Measurements from ENCODE around the gene CACNB4. TPM values are rescaled to one million over a fixed set of nuclear protein-coding genes. Genes with fewer than 3 reads are reported as not detected.

Gene CACNB4
- total RNA-seq, 1 experiment from 2014 or later: 2.0 TPM

DNA sequence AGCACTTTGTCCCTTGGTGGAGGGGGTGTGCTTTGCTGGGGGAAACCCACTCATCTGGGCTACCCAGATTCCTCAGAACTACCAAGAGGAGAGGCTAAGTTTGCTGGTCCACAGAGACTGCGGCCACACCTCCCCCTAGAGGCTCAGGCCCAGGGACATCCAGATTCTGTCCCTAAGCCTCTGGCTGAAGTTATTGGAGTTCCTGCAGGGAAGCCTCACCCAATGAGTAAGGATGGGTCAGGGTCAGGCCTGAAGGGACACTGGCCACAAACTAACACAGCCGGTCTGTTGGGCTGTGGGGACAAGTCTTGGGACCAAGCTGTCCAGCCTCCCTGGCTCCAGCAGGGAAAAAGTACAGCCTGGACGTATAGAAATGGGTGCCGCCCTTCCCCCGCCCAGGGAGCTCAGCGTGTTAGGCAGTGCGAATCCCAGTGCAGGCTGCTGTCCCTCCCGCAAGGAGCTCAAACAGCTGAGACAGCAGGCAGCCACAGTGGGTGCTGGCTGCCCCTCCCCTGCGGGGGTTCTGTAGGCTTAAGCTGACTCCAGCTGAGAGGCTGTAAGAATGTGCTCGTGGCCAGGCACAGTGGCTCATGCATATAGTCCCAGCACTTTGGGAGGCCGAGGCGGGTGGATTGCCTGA is 183.7 kb downstream of the CACNB4 start:
- H3K36me3 ChIP-seq (ENCODE audit: control insufficient read depth in 1 of 2, insufficient read depth in 2 of 2, low read length in 2 of 2): no peaks in the 10 kb centered on the region
- no peaks in the 10 kb centered on the region for H3K9me3 ChIP-seq (ENCODE audit: control insufficient read depth in 1 of 2, insufficient read depth in 1 of 2, low read depth in 1 of 2, low read length in 2 of 2)
- DNase-seq (ENCODE audit: low read depth, low spot score) (no peak), ATAC-seq (no peak)
- no TSS peak for BruUV-seq (replicated peaks)
- CTCF ChIA-PET: no interaction called here
- H3K4me3 ChIP-seq (replicated peaks in 1 of 2; ENCODE audit: low read depth in 1 of 2, low read length in 2 of 2): no peak overlapping the region
- H3K9me2 ChIP-seq (ENCODE audit: insufficient read depth): no peaks in the 10 kb centered on the region
- no peaks in the 10 kb centered on the region for H3K4me1 ChIP-seq (ENCODE audit: control insufficient read depth in 1 of 2, insufficient read depth in 2 of 2, low read length in 2 of 2)
- no peak overlapping the region for H3K9ac ChIP-seq (ENCODE audit: low read length)
- RAD21 ChIA-PET (ENCODE audit: low non-redundant PET in 1 of 2, low total read pairs in 2 of 2, uncharacterized antibody in 2 of 2, unreplicated experiment in 2 of 2): no interaction called here
- no peak overlapping the region for H3K4me2 ChIP-seq (ENCODE audit: low read length)
- no peak overlapping the region for H2AFZ ChIP-seq (ENCODE audit: low read depth, low read length, poor library complexity, severe bottlenecking)
- no peaks in the 10 kb centered on the region for H3K27me3 ChIP-seq (ENCODE audit: insufficient read depth, low read length)
- POLR2A ChIA-PET: no interaction called here
- TF ChIP-seq ELF1 (IDR thresholded peaks at IDR 0.05; ENCODE audit: borderline replicate concordance, low read depth) (no peak), FOSL1 (IDR thresholded peaks at IDR 0.05; ENCODE audit: low read depth) (no peak), YY1 (IDR thresholded peaks at IDR 0.05; ENCODE audit: extremely low read depth, insufficient replicate concordance, low read depth, low read length) (no peak), CTCF (IDR thresholded peaks at IDR 0.05 in 2 of 3, conservative IDR thresholded peaks at IDR 0.05 in 1 of 3; ENCODE audit: borderline replicate concordance in 1 of 3, insufficient read depth in 1 of 3, low read depth in 2 of 3, low read length in 2 of 3) (no peak), SIN3A (IDR thresholded peaks at IDR 0.05; ENCODE audit: low read depth) (no peak), EZH2 (IDR thresholded peaks at IDR 0.05) (no peak), ZBTB33 (IDR thresholded peaks at IDR 0.05; ENCODE audit: extremely low read depth, insufficient replicate concordance, low read length) (no peak), ZFX (IDR thresholded peaks at IDR 0.05) (no peak), TCF7L2 (IDR thresholded peaks at IDR 0.05; ENCODE audit: borderline replicate concordance, extremely low read depth, insufficient read depth, insufficient read length) (no peak), CEBPB (IDR thresholded peaks at IDR 0.05; ENCODE audit: low read depth) (no peak), CBX3 (IDR thresholded peaks at IDR 0.05; ENCODE audit: low read depth) (no peak), ZNF274 (IDR thresholded peaks at IDR 0.05; ENCODE audit: low read depth, low read length) (no peak), RAD21 (IDR thresholded peaks at IDR 0.05; ENCODE audit: low read depth) (no peak), EZH2phosphoT487 (IDR thresholded peaks at IDR 0.05; ENCODE audit: borderline replicate concordance) (no peak), JUND (IDR thresholded peaks at IDR 0.05) (no peak), POLR2AphosphoS5 (IDR thresholded peaks at IDR 0.05; ENCODE audit: low read depth, low read length) (no peak), EGR1 (IDR thresholded peaks at IDR 0.05; ENCODE audit: low read depth) (no peak)
- TF ChIP-seq, protein P1, sequence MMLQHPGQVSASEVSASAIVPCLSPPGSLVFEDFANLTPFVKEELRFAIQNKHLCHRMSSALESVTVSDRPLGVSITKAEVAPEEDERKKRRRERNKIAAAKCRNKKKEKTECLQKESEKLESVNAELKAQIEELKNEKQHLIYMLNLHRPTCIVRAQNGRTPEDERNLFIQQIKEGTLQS (IDR thresholded peaks at IDR 0.05): no peak
- no peaks in the 10 kb centered on the region for H4K20me1 ChIP-seq (ENCODE audit: insufficient read depth)
- no peaks in the 10 kb centered on the region for H3K79me2 ChIP-seq (ENCODE audit: insufficient read depth, low read length)
- H3K27ac ChIP-seq (ENCODE audit: low read depth, low read length): no peak overlapping the region
- intact Hi-C loops (cut with micrococcal nuclease): no loop called here

Measured in HCT116 (cell line).